HG02970 (cell line): Measurements from ENCODE around the gene C3.
"Not testable (repeated sequence)": the region's sequence is repeated elsewhere in the genome, so short reads cannot be mapped to it uniquely, and the experiment has no call there.

Experiments
- ATAC-seq: cut with Tn5 transposase; IDR thresholded peaks from one replicate; pipeline ENCODE4 v1.9.1; 2021; ENCODE audit warnings: mild to moderate bottlenecking, moderate library complexity, moderate number of reproducible peaks; ENCODE audit not compliant: unreplicated experiment, low FRiP score

C3 gene

DNA sequence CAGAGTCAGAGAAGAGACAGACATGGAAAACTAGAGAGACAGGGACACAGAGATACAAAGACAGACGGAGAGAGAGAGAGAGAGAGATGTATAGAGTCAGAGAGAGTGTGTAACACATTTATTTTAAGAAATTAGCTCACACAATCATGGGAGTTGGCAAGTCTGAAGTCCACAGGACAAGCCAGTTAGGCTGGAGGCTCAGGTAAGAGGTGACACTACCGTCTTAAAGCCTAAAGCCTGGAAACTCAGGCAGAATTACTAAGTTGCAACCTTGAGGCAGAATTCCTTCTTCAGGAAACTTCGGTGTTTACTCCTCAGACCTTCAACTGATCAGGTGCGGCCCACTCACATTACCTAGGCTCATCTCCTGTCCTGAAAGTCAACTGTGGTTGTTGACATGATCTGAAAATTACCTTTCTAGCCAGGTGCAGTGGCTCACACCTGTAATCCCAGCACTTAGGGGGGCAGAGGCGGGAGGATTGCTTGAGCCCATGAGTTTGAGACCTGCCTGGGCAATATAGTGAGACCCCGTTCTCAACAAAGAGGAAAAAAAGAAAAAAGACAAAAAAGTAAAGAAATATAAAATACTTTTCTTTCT is 47.7 kb downstream of the C3 start:
- no peak for ATAC-seq

DNA sequence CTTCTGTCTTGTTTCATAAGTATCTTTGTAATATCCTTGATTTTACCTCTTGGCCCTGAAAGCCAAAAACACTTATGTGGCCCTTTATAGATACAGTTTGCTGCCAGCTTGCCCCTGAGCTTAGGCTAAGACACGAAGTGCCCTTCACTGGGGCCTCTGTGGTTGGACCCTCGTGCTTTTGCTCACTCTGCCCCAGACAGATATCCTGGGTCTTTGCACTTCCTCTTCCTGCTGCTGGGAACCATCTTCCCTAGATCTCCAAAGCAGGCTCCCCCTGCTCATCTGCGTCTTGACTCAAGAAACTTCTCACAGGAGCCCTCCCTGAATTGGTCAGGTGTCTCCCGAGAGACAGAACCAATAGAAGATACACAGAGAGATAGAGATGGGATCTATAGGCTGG is 48.5 kb downstream of the C3 start:
- no peak for ATAC-seq

DNA sequence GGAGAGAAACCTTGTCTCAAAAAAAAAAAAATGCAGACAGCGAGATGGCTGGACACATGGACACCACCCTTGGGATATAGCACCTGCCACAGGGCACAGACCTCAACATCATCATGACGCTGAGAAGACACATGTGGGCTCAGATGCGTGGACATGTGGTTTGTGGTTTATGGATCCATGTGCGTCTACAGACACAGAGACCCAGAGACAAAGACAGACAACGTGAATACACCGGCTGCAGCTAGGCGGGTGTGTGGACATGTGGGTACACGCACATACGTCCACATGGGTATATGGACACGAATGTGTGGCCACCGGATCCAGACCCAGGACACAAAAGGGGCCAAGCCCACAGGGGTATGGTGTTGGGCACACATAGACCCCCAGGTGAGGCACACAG is 51.8 kb downstream of the C3 start:
- ATAC-seq: no peak

DNA sequence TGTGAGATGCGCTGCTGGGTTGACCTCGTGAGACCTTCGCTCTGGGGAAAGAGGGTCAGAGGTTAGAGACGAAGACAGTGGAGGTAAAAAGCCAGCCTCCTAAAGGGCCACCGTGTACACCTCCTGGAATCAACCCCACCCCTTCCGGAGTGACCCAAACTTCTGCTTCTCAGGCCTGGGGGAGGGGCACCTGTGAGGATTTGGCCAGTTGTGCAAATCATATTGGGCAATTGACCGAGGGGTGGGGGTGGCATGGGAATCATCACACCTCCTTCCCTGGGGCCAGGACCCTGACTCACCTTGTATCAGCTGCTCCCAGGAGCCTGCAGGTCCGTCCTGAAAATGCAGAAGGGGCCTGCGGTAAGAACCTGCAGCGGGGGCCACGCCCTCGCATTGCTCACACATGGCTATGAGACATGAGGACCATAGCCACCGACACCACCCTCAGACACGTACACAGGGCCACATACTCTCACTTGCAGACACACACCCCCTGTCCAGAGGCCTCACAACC is 53.3 kb downstream of the C3 start:
- no peak for ATAC-seq

DNA sequence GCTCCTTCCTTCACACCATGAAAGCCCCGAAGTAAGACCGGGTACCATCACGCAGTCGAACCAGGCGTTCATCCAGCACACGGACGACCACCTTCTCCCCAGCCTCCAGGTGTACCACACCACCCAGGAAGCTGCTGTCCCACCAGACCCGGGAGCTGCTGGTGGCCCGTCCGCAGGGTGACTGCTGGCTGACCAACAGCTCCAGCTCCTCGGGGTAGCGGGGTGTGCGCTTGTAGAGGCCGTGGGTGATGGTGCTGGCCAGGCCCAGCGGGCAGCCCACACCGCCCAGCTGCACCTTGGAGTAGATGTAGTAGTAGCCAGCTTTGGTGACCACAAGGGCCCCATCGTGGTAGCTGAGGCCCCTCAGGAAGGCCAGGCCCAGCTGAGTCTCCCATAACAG is 55.5 kb downstream of the C3 start:
- ATAC-seq: no peak

DNA sequence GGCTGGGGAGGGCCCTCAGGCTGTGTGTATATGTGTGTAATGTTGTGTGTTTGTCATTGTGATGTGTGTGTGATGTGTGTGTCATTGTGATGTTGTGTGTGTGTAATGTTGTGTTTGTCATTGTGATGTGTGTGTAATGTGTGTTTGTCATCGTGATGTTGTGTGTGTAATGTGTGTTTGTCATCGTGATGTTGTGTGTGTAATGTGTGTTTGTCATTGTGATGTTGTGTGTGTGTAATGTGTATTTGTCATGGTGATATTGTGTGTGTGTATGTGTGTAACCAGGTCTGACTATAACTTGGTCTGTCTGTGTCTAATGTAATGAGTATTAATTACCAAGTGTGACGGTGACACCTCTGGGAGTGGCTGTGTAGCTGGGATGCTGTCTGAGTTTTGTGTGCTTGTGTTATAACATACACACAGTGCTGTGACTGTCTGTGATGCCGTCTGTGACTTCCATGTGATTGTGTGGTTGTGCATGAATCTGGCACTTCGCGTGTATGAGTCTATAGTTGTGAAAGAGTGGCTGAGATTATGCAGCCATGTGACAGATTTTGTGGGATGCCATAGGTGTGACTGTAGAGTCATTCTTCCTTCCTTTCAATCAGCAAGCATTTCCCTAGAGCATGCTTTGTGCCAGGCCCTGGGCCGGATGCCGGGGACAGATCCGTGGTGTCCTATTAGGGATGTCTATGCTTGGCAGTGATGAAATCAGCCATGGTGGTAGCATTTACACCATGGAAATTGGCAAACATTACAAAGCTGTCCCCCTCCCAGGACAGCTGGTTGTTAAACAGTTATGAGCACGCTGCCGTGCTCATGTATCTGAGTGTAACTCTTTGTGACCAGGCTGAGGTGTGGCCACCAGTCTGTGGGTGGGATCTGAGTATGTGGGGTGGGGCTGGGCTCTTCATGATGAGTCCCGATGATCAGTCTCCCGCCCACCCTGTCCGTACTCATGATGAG is 56.9 kb downstream of the C3 start:
- ATAC-seq: no peak

DNA sequence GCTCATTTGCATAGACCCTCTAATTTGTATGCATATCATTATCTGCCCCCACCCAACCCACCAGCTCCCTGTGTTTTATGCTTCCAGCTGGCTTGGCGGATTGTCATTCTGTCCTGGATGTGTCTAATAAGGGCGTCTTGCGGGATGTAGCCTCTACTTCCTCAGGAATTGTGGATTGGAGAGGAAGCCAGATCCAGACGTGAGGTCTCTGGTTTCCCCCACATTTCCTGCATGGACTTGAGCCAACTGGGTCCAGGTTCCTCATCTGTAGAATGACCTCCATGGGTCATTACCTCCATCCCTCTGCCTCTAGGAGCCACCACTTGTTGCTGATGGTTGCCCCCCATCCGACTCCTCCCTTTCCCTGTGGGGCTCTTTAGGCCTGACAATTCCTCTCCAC is 57.7 kb downstream of the C3 start:
- ATAC-seq: no peak

DNA sequence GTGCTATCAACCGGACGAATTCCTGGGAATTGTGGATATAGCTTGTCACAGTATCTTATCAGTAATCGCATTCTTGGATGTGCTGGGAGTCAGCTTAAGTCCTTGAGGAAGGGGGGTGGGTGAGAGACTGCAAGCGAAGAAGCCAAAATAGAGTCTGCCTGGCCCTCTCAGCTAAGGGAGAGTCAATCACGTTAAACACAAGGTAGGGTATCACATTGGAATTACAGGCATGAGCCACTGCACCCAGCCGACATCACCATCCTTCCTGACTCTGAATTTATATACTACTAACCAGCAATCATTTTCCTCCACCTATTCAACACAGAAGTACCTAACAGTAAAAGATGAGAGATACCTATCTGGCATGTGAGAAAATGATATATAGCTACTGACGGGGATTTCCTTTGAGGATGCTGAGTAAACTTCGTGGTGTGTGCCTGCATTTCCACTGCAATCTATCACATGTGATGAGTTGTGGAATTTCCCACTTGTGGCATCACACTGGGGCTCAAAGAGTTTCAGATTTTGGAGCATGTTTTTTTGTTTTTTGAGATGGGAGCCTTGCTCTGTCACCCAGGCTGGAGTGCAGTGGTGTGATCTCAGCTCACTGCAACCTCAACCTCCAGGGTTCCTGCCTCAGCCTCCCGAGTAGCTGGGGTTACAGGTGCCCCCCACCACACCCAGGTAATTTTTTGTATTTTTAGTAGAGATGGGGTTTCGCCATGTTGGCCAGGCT is 58.8 kb downstream of the C3 start:
- not testable (repeated sequence) for ATAC-seq

DNA sequence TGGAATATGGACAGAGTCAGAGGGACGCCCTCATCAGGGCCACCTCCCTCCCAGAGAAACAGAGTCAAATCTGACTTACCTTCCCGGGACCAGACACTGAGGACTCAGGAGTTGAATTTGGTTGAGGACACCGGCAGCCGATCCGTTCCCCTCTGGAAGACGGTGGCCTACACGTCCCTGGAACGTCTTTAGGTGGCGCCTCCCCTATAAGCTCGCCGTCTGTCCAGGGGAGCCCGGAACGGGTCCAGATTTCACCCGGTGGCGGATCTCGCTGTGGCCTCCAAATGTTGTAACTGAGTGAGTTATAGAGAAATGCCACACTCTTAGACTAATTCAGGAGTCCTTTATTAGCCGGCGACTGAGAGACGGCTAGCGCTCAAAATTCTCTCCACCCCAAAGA is 59.5 kb downstream of the C3 start:
- ATAC-seq: no peak

DNA sequence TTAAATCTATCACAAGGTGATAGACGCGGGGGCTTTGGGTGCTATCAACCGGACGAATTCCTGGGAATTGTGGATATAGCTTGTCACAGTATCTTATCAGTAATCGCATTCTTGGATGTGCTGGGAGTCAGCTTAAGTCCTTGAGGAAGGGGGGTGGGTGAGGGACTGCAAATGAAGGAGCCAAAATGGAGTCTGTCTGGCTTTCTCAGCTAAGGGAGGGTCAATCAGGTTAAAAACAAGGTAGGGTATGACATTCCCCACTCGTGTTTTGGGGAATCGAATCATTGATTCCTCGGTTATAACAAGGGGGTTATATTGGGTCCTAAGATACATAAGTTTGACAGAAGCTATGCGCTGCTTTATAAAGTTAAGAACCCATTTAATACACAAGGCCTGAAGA is 64.1 kb downstream of the C3 start:
- not testable (repeated sequence) for ATAC-seq

DNA sequence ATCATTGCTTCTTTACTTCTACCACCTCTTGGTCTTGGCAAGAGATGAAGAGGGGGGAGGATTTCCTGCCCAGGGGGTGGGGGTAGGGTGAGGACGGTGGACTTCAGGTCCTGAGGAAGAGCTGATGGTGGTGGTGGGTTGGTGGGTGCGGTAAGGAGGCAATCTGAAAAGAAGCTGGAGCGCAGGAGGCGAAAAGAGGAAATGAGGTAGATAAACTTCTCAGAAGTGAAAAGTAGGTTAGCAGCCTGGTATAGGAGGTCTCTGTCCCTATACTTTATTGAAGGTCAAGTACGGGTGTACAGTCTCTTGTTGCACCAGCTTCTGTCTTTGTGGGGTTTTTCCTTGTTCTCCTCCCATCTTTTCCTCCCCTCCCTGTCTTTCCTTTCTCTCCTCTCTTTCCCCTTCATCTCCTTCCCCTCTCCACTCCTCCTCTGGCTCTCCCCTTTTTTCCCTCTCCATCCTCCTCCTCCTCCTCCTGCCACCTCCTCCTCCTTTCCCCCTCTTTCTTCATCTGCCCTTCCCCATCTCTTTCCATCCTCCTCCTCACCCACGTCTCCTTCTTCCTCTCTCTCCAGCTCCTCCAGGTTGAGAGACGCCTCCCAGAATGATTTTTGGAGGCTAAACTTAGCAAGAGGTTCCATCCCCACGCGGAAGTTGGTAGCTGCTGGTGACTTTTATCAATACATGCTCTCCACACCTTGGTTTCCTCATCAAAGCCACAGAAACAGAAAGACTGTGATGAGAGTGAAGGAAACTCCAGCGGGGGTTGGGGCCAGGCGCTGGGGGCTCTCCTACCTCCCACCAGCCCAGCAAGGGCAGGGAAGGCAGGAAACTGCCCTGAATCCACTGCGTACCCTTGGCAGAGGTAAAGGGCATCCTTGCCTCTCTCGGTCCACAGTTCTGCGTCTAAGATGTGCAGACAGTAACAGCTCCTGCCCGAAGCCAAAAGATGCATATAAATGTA is 65.8 kb downstream of the C3 start:
- no peak for ATAC-seq

DNA sequence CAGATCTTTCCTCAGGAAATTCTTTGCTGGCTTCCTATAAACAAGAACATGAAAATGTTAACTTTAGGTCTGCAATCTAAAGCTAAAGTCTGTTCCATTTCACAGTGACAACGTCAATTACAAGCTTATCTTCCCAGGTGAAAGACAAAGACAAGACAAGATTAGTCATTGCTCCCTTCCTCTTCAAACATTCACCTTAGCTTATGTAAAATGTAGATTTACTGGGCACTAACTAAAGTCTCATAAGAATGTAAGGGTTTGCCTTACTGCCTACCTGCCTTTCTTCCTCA is 67.7 kb downstream of the C3 start:
- no peak for ATAC-seq

DNA sequence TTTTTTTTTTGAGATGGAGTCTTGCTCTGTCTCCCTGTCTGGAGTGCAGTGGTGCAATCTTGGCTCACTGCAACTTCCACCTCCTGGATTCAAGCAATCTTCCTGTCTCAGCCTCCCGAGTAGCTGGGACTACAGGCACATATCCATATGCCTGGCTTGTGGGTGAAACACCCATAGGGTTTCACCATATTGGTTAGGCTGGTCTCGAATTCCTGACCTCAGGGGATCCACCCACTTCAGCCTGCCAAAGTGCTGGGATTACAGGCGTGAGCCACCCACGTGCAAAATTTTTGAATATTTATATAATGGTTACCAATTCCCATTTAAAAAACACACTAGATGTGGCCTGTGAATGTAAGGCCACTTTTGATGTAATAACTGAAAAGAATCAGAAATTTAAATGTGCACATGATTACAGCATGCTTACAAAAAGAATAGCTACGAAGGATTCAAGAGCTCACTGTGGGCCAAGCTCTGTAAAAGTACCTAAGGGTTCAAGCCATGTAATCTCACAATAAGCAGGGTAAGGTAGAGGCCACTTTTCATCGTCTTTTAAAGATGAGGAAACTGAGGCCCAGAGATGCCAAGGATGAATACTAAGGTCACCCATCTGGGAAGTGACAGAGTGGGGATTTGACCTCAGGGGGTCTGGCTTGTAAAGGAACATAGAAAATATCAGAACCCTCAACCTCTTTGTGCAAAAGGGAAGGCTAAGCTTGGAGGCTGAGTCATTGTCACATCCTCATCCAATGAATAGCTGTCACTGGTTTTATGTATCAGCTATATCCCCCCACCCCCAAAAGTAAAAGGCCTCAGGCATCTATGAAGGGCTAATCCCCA is 68.3 kb downstream of the C3 start:
- ATAC-seq: no peak

DNA sequence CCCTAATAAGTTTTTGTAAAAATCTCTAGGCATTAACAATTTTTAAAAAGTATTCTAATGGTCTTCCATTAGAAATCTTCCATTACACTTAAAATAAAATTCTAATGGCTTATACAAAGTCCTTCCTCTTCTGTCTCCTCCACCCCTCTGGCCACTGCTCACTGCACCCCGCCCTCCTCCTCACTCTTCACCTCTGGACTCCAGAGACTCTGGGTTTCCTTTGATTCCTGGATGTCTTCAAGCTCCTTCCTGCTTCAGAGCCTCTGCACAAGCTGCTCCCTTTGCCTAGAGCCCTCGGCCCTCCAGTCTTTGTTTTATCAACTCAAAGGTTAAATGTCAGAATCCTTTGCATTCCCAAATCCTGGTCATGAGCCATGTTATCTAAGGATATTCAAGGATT is 71.3 kb downstream of the C3 start:
- no peak for ATAC-seq

DNA sequence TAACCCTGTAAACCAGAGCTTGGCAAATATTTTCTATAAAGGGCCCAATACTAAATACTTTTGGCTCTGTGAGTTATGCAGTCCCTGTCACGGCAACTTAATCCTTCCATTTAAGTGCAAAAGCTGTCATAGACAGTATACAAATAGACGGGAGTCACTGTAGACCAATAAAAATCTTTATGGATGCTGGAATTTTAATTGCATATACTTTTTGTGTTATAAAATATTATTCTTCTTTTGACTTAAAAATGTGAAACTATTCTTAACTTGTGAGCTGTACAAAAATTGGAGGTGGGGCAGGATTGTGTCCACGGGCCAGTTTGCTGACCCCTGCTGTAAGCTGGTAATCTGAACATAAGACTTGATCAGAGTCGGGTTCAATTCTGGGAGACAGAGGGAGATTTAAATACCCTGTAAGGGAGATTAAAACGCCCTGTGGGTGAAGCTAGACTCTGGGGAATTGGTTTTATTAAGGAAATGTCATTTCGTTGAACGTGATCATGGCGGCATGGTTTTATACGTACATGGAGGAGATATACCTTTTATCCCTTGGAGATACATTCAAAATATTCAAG is 72.2 kb downstream of the C3 start:
- ATAC-seq: no peak

DNA sequence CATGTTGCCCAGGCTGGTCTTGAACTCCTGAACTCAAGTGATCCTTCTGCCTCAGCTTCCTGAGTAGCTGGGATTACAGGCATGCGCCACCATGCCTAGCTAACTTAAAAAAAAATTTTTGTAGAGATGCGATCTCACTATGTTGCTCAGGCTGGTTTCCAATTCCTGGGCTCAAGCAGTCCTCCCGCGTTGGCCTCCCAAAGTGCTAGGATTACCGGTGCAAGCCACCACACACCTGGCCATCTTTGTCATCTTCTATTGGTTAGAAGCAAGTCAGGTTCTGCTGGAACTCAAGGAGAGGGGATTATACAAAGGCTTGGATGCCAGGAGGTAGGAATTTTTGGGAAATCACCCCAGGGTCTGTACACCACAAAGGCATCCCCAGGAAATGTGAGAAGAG is 75.7 kb downstream of the C3 start:
- ATAC-seq: no peak

DNA sequence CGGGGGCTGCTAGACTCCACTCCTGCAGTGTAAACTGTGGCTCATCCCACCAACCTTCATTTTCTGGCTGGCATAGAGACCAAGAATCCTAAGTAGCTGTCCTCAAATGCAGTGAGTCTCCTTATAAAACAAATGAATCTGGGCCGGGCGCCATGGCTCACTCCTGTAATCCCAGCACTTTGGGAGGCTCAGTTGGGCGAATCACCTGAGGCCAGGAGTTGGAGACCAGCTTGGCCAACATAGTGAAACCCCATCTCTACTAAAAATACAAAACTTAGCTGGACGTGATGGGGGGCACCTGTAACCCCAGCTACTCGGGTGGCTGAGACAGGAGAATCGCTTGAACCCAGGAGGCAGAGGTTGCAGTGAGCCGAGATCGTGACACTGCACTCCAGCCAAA is 80.1 kb downstream of the C3 start:
- ATAC-seq: not testable (repeated sequence)

DNA sequence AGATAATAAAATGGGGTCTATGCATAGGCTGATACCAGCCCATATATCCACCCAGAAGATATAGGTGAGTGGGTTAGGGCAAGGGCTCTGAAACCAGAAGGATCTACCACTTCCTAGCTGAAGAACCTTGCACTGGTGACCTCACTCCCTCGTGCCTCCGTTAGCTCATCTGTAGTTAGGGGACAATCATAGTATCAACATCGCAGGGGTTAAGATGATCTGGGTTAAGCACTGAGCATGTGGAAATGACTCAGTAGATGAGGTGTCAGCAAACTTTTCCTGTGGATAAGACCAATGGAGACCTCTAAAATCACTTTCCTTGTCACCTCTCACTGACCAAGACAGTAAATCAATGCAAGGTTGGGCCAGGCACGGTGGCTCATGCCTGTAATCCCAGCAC is 81.0 kb downstream of the C3 start:
- ATAC-seq: no peak

DNA sequence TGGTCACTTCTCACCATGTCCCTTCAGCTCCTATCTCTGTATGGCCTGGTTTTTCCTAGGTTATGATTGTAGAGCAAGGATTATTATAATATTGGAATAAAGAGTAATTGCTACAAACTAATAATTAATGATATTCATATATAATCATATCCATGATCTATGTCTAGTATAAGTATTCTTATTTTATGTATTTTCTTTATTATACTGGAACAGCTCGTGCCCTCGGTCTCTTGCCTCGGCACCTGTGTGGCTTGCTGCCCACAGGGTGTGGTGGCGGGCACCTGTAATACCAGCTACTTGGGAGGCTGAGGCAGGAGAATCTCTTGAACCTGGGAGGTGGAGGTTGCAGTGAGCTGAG is 87.0 kb downstream of the C3 start:
- ATAC-seq: not testable (repeated sequence)
